Measurements from ENCODE around the gene C19orf85.
"Not testable (repeated sequence)": the region's sequence is repeated elsewhere in the genome, so short reads cannot be mapped to it uniquely, and the experiment has no call there.

The C19orf85 gene

DNA sequence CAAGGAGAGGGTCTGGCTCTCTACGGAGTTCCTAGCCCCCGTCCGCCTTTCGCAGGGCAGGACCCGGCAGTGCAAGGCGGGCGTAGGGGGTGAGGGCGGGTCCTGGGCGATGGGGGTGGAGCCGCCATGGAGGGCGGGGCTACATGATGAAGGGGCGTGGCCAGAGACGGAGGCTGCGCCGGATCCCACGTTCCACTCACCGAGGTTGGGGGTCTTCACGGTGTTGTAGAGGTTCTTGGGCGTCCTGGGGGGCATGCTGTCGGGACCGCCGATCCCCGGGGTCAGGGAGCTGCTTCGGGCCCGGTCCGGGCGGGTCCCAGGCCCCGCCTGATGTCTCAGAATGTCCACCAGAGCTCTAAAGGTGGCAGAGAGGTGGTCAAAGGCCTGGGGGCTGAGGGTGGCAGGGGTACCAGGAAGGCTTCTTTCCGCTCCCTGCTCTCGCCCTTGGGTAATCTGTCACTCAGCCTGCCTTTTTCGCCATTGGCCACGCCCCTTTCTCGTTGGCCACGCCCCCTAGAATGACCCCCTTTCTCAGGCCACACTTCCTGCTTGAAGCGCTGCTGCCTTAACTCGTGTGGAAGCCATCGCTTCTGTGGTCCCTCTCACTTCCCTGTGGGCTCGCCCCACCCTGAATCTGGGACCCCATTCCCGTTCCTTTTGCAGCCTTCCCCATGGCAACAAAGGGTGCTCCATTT, 24.0 kb downstream of the C19orf85 start:
- DNase-seq (ENCODE audit: low read depth, low spot score), result no peak

GRCh38 chr19:55439052-55439451, 25.5 kb downstream of the C19orf85 start:
- DNase-seq (ENCODE audit: low read depth, low spot score), result no peak

- no peak for DNase-seq (ENCODE audit: low read depth, low spot score)
Measured at GRCh38 chr19:55437410-55437809, 27.1 kb downstream of the C19orf85 start.

DNA sequence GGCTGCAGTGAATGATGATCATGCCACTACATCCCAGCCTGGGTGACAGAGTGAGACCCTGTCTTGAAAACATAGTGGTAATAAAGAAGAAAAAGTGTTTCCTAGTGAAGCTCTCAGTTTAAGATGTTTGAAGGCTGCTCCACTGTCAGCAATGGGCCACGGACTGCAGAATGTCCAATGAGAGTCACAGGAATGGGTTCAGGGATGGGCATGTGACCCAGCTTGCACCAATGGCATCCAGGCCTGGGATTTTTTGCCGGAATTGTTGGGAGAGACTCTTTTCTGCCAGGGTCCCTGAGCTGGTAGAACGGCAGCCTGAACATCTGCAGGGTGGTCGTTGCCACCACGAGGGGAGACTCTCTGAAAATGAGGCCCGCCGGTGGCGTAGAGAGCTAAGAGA, 27.7 kb downstream of the C19orf85 start:
- no peak for DNase-seq (ENCODE audit: low read depth, low spot score)

DNA sequence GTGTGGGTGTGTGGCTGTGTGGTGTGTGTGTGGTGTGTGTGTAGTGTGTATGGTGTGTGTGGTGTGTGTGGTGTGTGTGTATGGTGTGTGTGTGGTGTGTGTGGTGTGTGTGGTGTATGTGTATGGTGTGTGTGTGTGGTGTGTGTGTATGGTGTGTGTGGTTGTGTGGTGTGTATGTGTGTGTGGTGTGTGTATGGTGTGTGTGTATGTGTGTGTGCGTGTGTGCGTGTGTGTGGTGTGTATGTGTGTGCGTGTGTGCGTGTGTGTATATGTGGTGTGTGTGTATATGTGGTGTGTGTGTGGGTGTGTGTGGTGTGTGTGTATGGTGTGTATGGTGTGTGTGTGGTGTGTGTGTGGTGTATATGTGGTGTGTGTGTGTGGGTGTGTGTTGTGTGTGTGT, 29.5 kb downstream of the C19orf85 start:
- DNase-seq (ENCODE audit: low read depth, low spot score), result no peak

DNA sequence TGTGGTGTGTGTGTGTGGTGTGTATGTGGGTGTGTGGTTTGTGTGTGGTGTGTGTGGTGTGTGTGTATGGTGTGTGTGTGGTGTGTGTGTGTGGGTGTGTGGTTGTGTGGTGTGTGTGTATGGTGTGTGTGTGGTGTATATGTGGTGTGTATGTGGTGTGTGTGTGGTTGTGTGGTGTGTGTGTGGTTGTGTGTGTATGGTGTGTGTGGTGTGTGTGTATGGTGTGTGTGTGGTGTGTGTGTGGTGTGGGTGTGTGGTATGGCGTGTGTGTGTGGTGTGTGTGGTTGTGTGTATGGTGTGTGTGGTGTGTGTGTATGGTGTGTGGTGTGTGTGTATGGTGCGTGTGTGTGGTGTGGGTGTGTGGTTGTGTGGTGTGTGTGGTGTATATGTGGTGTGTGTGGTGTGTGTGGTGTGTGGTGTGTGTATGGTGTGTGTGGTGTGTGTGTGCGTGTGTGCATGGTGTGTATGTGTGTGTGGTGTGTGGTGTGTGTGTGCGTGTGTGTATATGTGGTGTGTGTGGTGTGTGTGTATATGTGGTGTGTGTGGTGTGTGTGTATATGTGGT, 30.1 kb downstream of the C19orf85 start:
- no peak for DNase-seq (ENCODE audit: low read depth, low spot score)

- DNase-seq (ENCODE audit: low read depth, low spot score), result no peak
Measured at GRCh38 chr19:55433292-55433691, 31.3 kb downstream of the C19orf85 start.

DNA sequence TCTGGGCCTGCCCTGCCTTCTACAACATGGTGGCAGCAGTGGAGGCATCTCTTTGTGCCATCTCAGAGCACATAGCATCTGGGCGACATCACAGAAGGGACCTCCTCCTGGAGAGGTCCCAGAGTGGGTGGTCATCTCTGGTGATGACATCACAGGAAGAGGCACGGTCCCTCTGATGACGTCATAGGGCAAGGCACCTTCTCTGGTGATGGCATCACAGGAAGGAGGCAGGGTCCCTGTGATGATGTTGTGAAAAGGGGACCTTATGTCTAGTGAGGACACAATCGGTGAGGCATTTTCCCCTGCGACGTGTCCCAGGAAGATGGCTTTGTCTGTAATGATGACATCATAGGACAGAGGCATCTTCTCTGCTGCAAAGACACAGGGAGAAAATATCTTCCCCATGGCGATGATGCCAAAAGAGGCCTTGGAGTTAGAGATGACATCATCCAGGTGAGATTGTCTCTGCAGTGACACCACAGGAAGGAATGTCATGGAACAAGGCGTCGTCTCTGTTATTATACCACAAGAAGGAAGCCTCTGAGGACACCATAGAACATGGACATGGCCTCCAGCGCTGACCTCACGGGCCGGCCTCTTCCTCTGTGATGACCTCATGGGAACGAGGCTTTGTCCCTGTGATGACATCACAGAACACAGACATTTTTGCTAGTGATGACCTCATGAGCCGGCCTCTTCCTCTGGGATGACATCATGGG, 32.2 kb downstream of the C19orf85 start:
- no peak for DNase-seq (ENCODE audit: low read depth, low spot score)

- DNase-seq (ENCODE audit: low read depth, low spot score), result no peak
Measured at GRCh38 chr19:55431183-55431582, 33.4 kb downstream of the C19orf85 start.

- no peak for DNase-seq (ENCODE audit: low read depth, low spot score)
Measured at GRCh38 chr19:55426042-55426441, 38.5 kb downstream of the C19orf85 start.

DNA sequence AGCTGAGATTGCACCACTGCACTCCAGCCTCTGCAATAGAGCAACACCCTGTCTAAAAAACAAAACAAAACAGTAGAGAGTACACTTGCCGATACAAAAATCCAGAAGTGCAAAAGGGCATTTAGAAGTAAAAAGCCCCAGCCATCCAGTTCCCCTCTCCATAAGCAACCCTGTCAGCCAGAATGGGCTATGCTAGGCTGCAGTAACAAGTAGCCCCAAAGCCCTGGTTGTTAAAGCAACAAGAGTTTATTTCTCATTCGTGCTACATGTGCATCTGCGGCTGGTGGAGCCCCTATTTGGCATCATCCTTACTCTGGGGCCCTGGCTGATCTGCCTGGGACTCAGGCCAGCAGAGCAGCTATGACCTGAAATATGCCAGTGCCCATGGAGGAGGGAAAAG, 40.0 kb downstream of the C19orf85 start:
- no peak for DNase-seq (ENCODE audit: low read depth, low spot score)

- no peak for DNase-seq (ENCODE audit: low read depth, low spot score)
Measured at GRCh38 chr19:55423225-55424005, 41.1 kb downstream of the C19orf85 start.

DNA sequence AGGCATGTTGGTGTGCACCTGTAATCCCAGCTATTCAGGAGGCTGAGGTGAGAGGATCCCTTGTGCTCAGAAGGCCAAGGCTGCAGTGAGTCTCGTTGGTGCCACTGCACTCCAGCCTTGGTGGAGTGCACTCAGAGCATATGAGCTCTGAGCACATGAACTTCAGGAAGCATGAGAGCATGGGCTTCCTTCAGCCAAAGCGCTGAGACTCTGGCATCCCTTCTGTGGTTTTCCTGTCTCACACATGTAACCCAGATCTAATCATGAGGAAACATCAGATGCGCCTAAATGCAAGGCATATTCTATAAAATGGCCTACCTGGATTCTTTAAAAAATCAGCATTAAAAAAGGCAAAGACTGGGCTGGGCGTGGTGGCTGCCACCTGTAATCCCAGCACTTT, 43.3 kb downstream of the C19orf85 start:
- not testable (repeated sequence) for DNase-seq (ENCODE audit: low read depth, low spot score)

GRCh38 chr19:55419624-55420236, 44.8 kb downstream of the C19orf85 start:
- no peak for DNase-seq (ENCODE audit: low read depth, low spot score)

DNA sequence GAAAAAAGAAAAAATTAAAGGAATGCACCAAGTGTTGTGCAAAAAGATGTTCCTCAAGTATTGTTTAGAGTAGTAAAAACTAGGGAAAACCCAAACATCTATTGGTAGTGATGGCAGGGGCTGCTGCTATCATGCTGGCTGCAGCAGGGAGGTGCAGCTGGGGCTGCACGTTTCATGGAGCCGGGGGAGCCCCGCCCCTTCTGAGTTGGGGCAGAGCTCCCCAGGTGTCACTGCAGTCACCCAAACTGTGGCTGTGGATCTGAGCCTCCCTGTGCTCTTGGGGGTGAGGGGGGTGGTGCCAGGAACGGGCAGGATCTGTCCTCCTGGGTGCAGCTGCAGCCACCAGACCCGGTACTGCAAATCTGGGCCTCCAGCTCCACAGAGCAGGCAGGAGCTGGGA, 45.4 kb downstream of the C19orf85 start:
- DNase-seq (ENCODE audit: low read depth, low spot score), result no peak

GRCh38 chr19:55418185-55418584, 46.4 kb downstream of the C19orf85 start:
- peak; percentile 31 for DNase-seq (ENCODE audit: low read depth, low spot score)

All from brain pericyte (primary cell).